H1 (cell line): Measurements from ENCODE around the gene CDCA4. TPM values are rescaled to one million over a fixed set of nuclear protein-coding genes. Genes with fewer than 3 reads are reported as not detected.

Source experiments
- SP2 ChIP-seq: IDR thresholded peaks from 2 replicates; pipeline ENCODE4 v1.6.1; 2012; ENCODE audit warnings: mild to moderate bottlenecking, low read length, inconsistent platforms
- polyA plus RNA-seq, 7 experiments: library from polyadenylated mRNA; depleted of rRNA in 3 of 7; stranded (reverse) in 5 of 7; unstranded in 2 of 7; fragments of >200 nt in 5 of 7; fragments of 200-250 nt in 2 of 7; gene quantifications; 1 replicate in 5 of 7; 2 replicates in 1 of 7; 4 replicates in 1 of 7; pipeline versions ENCODE4 v1.2.1 to v1.2.3, GENCODE V29; 2011 to 2013; ENCODE audit warnings: missing spikeins in 2 of 7, mixed read lengths in 2 of 7
- total RNA-seq: library from RNA; stranded (reverse); fragmentation: NEBNext Ultra II Directional; extraction: Animal tissue kit (Norgen Biotek cat#: 25700); gene quantifications from 2 replicates; pipeline ENCODE4 v1.2.1, GENCODE V29; 2021

CDCA4 gene
- total and polyA plus RNA-seq, 2 of the 8 experiments (the other 6 are each of a cell fraction or from before 2014, with no cell fraction given) = 49.9 to 62.4 TPM

GRCh38 chr14:104965561-104966231, 55.2 kb downstream of the CDCA4 start (continued):
- TF ChIP-seq SP2 = no peak
